A673 (cell line): Measurements from ENCODE around the gene CARS2. TPM values are rescaled to one million over a fixed set of nuclear protein-coding genes. Genes with fewer than 3 reads are reported as not detected.

Experiments used
- BruUV-seq: library from RNA; stranded (reverse); fragments of 400-500 nt; replicated peaks from 2 replicates; lab custom pipeline; 2021; lab: Mats Ljungman, UMichigan
- CTCF ChIA-PET: fragments of 300-600 bp; sonication (Branson Sonifier 250); formaldehyde crosslinking; loops from one replicate; lab custom pipeline; 2022; ENCODE audit warnings: antibody characterized with exemption; lab: Charles Lee
- POLR2A ChIA-PET: fragments of 300-600 bp; sonication (Branson Sonifier 250); formaldehyde crosslinking; loops from one replicate; lab custom pipeline; 2022; ENCODE audit warnings: antibody characterized with exemption; ENCODE audit not compliant: low non-redundant PET; lab: Charles Lee
- DNase-seq: peaks from one replicate; pipeline ENCODE4 v3.0.0-alpha.2; 2015; ENCODE audit warnings: low spot score
- H3K27ac ChIP-seq: fragments of 200-600 bp; sonication (generic); 2 replicates; pipeline ENCODE4 v1.5.1; 2016; ENCODE audit warnings: mixed run types, low read depth, mild to moderate bottlenecking, mixed read lengths, antibody characterized with exemption, low read length; ENCODE audit not compliant: poor library complexity, severe bottlenecking
- H3K27me3 ChIP-seq: fragments of 200-600 bp; sonication (generic); replicated peaks from 2 replicates; pipeline ENCODE4 v1.6.1; 2017; ENCODE audit warnings: mixed run types, low read depth, mild to moderate bottlenecking, mixed read lengths, antibody characterized with exemption, low read length; ENCODE audit not compliant: insufficient read depth, poor library complexity
- H3K36me3 ChIP-seq: fragments of 200-600 bp; sonication (generic); 2 replicates; pipeline ENCODE4 v1.6.1; 2016; ENCODE audit warnings: mixed run types, mild to moderate bottlenecking, mixed read lengths, antibody characterized with exemption, low read length; ENCODE audit not compliant: insufficient read depth, poor library complexity, severe bottlenecking
- H3K4me1 ChIP-seq: fragments of 200-600 bp; sonication (generic); 2 replicates; pipeline ENCODE4 v1.6.1; 2017; ENCODE audit warnings: mixed run types, mild to moderate bottlenecking, mixed read lengths, antibody characterized with exemption, low read length; ENCODE audit not compliant: insufficient read depth, poor library complexity, severe bottlenecking
- H3K4me3 ChIP-seq: fragments of 200-600 bp; sonication (generic); 2 replicates; pipeline ENCODE4 v1.5.1; 2016; ENCODE audit warnings: low read depth, mixed run types, mild to moderate bottlenecking, mixed read lengths, low read length; ENCODE audit not compliant: poor library complexity, severe bottlenecking
- H3K9me3 ChIP-seq: fragments of 200-600 bp; sonication (generic); 2 replicates; pipeline ENCODE4 v1.6.1; 2016; ENCODE audit warnings: mixed run types, low read depth, mild to moderate bottlenecking, mixed read lengths, antibody characterized with exemption, low read length; ENCODE audit not compliant: poor library complexity, severe bottlenecking
- EZH2 ChIP-seq: fragments of 200-600 bp; sonication (generic); IDR thresholded peaks from 2 replicates; pipeline ENCODE4 v1.6.1; 2017; ENCODE audit warnings: borderline replicate concordance, low read depth, mild to moderate bottlenecking, mixed read lengths, antibody characterized with exemption, low read length; ENCODE audit not compliant: poor library complexity, severe bottlenecking
- intact Hi-C: fragments of 100-400 bp; cut with micrococcal nuclease; formaldehyde crosslinking; loops from one replicate; pipeline ENCODE4 v1.10.0; 2022; ENCODE audit not compliant: unreplicated experiment
- total RNA-seq: library from RNA; stranded (reverse); gene quantifications from 2 replicates; pipeline ENCODE4 v1.2.3, GENCODE V29; 2021
- TF ChIP-seq, protein P1 (sequence below): fragments of 300-800, 200-600 bp; sonication (generic); conservative IDR thresholded peaks from 2 replicates; pipeline ENCODE4 v1.5.1; 2017; ENCODE audit warnings: low read depth, mild to moderate bottlenecking, antibody characterized with exemption, low read length, moderate library complexity, mixed read lengths

Gene CARS2
- total RNA-seq, 1 experiment from 2014 or later: 71.4 TPM

DNA sequence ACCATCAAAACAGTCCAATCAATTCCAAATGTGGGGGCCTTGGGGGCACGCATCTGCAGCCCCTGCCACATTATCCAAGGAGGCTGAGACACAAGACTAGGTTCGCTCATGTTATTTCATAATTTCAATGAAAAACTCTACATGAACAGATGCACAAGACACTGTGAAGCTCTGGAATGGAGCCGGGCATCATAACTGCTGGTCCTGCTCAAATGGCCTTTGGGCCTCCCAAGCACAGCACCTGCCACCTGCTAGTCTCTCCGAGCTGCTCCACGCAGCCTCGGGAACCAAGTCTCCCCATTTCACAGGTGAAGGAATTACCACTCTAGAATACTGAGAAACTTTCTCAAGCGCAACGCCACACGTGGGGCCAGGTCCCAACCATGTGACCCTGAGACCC lies 16.9 kb downstream of the CARS2 start:
- no peak overlapping the region for H3K27ac ChIP-seq
- no peak for DNase-seq
- no peak overlapping the region for H3K4me3 ChIP-seq
- no peaks in the 10 kb centered on the region for H3K4me1 ChIP-seq
- H3K36me3 ChIP-seq: peaks cover 22% of the 10 kb centered on the region
- H3K9me3 ChIP-seq: no peaks in the 10 kb centered on the region
- POLR2A ChIA-PET: no interaction called here
- TF ChIP-seq EZH2: no peak
- TF ChIP-seq, protein P1, sequence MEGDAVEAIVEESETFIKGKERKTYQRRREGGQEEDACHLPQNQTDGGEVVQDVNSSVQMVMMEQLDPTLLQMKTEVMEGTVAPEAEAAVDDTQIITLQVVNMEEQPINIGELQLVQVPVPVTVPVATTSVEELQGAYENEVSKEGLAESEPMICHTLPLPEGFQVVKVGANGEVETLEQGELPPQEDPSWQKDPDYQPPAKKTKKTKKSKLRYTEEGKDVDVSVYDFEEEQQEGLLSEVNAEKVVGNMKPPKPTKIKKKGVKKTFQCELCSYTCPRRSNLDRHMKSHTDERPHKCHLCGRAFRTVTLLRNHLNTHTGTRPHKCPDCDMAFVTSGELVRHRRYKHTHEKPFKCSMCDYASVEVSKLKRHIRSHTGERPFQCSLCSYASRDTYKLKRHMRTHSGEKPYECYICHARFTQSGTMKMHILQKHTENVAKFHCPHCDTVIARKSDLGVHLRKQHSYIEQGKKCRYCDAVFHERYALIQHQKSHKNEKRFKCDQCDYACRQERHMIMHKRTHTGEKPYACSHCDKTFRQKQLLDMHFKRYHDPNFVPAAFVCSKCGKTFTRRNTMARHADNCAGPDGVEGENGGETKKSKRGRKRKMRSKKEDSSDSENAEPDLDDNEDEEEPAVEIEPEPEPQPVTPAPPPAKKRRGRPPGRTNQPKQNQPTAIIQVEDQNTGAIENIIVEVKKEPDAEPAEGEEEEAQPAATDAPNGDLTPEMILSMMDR: no peak
- CTCF ChIA-PET: interaction anchor here (0.6 kb wide), 1 partner anchor 64 kb away, joined by 3 read pairs; no protein-coding TSS in a partner anchor
- no peaks in the 10 kb centered on the region for H3K27me3 ChIP-seq
- BruUV-seq: no TSS peak
- intact Hi-C loops: no loop called here

DNA sequence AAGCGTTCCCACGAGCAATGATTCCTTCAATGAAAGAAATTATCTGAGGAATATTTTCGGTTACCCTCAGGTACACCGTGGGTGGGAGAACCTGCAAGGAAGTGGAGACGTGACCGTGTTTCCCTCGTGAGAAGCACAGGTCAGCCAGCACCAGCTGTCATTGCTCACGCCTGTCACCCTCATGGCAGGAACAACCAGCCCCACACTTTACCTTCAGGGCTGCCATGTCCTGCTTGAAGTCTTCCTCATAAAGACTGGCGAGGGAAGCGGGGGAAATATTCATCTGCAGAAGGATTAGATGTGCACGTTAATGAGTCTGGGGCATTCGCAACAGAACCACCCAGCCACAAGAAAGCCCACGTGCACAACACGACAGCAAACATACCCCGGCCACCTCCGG lies 18.2 kb downstream of the CARS2 start:
- no peak for DNase-seq
- Histone ChIP-seq H3K4me3 (no peak overlapping the region), H3K4me1 (no peaks in the 10 kb centered on the region), H3K36me3 (peaks cover 30% of the 10 kb centered on the region), H3K27me3 (no peaks in the 10 kb centered on the region), H3K9me3 (no peaks in the 10 kb centered on the region), H3K27ac (no peak overlapping the region)
- ChIA-PET POLR2A (no interaction called here), CTCF (no interaction called here)
- TF ChIP-seq, protein P1: no peak
- TF ChIP-seq EZH2: no peak
- no TSS peak for BruUV-seq
- intact Hi-C loops: no loop called here

DNA sequence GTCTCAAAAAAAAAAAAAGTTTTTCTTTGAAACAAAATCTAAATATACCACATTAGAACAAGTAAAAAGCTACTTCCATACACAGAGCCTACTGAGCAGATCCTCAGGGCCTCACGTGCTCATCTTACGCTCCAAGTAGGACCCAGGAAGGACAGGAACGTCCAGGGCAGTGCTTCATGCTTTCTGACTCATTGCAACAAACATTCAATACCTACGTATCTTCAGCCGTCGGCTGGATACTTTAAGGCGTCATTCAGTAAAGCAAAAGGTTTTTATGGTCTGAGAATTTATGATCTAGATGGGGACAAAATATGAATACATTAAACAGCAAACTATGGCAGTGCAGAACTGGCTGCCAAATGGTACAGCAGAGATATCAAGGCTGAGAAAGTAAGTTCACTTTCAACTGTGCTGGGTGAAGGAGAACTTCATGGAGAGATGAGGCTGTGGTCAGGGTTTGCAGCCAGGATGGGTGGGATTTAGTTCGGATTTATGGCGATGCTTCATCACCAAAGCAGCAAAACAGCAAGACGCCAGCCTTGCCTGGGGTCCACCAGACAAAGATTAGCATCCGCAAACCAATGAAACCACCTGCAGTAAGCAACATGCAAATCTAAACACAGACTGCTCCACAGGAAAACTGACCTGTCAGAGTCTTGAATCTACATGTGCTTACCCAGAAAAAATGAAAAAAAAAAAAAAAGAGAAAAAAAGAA lies 20.5 kb downstream of the CARS2 start:
- H3K4me1 ChIP-seq: no peaks in the 10 kb centered on the region
- TF ChIP-seq, protein P1: no peak
- no peak for TF ChIP-seq EZH2
- ChIA-PET POLR2A (no interaction called here), CTCF (no interaction called here)
- H3K9me3 ChIP-seq: no peaks in the 10 kb centered on the region
- H3K27me3 ChIP-seq: no peaks in the 10 kb centered on the region
- no peak overlapping the region for H3K27ac ChIP-seq
- peaks cover 44% of the 10 kb centered on the region for H3K36me3 ChIP-seq
- no peak overlapping the region for H3K4me3 ChIP-seq
- intact Hi-C loops: no loop called here
- no TSS peak for BruUV-seq
- DNase-seq: no peak
